Caco-2 (cell line): ENCODE measurements around the gene SYT8. TPM values are rescaled to one million over a fixed set of nuclear protein-coding genes. Genes with fewer than 3 reads are reported as not detected.
"Not testable (repeated sequence)": the region's sequence is repeated elsewhere in the genome, so short reads cannot be mapped to it uniquely, and the experiment has no call there.

ENCODE experiments used
- BruUV-seq: library from RNA; stranded (reverse); fragments of 400-500 nt; replicated peaks from 2 replicates; lab custom pipeline; 2021; lab: Mats Ljungman, UMichigan
- CTCF ChIA-PET: fragments of 300-600 bp; sonication (Branson Sonifier 250); formaldehyde crosslinking; loops from one replicate; lab custom pipeline; 2022; ENCODE audit warnings: antibody characterized with exemption; lab: Charles Lee
- POLR2A ChIA-PET: fragments of 300-600 bp; sonication (Branson Sonifier 250); formaldehyde crosslinking; loops from one replicate; lab custom pipeline; 2022; ENCODE audit warnings: antibody characterized with exemption; lab: Charles Lee
- DNase-seq, 2 experiments: peaks; one replicate each; pipeline versions ENCODE4 v3.0.0 to v3.0.0-alpha.2; 2020 to 2022
- H3K27me3 ChIP-seq: replicated peaks from 2 replicates; pipeline ENCODE4 v1.6.0; 2011; ENCODE audit warnings: low read length; ENCODE audit not compliant: control insufficient read depth, insufficient read depth
- H3K36me3 ChIP-seq: 2 replicates; pipeline ENCODE4 v1.5.1; 2011; ENCODE audit warnings: low read length; ENCODE audit not compliant: control insufficient read depth, insufficient read depth
- H3K4me1 ChIP-seq: fragments of 250-450 bp; sonication (Bioruptor Pico); 2 replicates; pipeline ENCODE4 v1.5.1; 2020; ENCODE audit warnings: mild to moderate bottlenecking
- H3K4me3 ChIP-seq: 2 replicates; pipeline ENCODE4 v1.5.1; 2011; ENCODE audit warnings: low read depth, mild to moderate bottlenecking, control low read depth, low read length
- H3K9me3 ChIP-seq: fragments of 250-450 bp; sonication (Bioruptor Pico); 2 replicates; pipeline ENCODE4 v1.5.1; 2020; ENCODE audit warnings: mild to moderate bottlenecking, moderate library complexity
- H3K27ac Mint-ChIP-seq: one replicate; pipeline ENCODE4 v1.8.0; 2022; ENCODE audit warnings: mixed read lengths; ENCODE audit not compliant: unreplicated experiment
- H3K27me3 Mint-ChIP-seq: one replicate; pipeline ENCODE4 v1.8.0; 2022; ENCODE audit warnings: mixed read lengths; ENCODE audit not compliant: insufficient read depth, unreplicated experiment
- H3K36me3 Mint-ChIP-seq: one replicate; pipeline ENCODE4 v1.8.0; 2022; ENCODE audit warnings: mild to moderate bottlenecking, mixed read lengths; ENCODE audit not compliant: insufficient read depth, unreplicated experiment
- H3K4me1 Mint-ChIP-seq: one replicate; pipeline ENCODE4 v1.8.0; 2022; ENCODE audit warnings: low read depth, mixed read lengths; ENCODE audit not compliant: unreplicated experiment
- H3K4me3 Mint-ChIP-seq: one replicate; pipeline ENCODE4 v1.8.0; 2022; ENCODE audit warnings: mild to moderate bottlenecking, moderate library complexity, mixed read lengths; ENCODE audit not compliant: unreplicated experiment
- H3K9me3 Mint-ChIP-seq: one replicate; pipeline ENCODE4 v1.8.0; 2022; ENCODE audit warnings: mixed read lengths; ENCODE audit not compliant: unreplicated experiment
- intact Hi-C: fragments of 100-400 bp; cut with micrococcal nuclease; formaldehyde crosslinking; loops from one replicate; pipeline ENCODE4 v1.10.0; 2022; ENCODE audit not compliant: unreplicated experiment
- total RNA-seq: library from RNA; stranded (reverse); gene quantifications from 2 replicates; pipeline ENCODE4 v1.2.3, GENCODE V29; 2022
- TF ChIP-seq, protein P1 (sequence below), 2 experiments: fragments of 200-600 bp in 1 of 2; IDR thresholded peaks; 1 replicate in 1 of 2; 2 replicates in 1 of 2; pipeline versions ENCODE4 v1.5.1 to v1.8.0; 2011 to 2022; ENCODE audit warnings: antibody characterized with exemption in 1 of 2, control low read depth in 1 of 2, inconsistent platforms in 1 of 2, low read depth in 1 of 2, low read length in 1 of 2, mild to moderate bottlenecking in 1 of 2, moderate library complexity in 1 of 2; ENCODE audit not compliant: insufficient read depth in 1 of 2, severe bottlenecking in 1 of 2, unreplicated experiment in 1 of 2

Gene SYT8
- total RNA-seq, 1 experiment from 2014 or later = 14.9 TPM

GRCh38 chr11:1812801-1813200, 22.0 kb upstream of the SYT8 start:
- Histone ChIP-seq H3K27me3 (no peaks in the 10 kb centered on the region), H3K9me3 (peaks cover 10% of the 10 kb centered on the region), H3K4me3 (no peak overlapping the region), H3K4me1 (peaks cover 13% of the 10 kb centered on the region), H3K36me3 (no peaks in the 10 kb centered on the region)
- H3K27ac Mint-ChIP-seq = no peak overlapping the region
- peaks cover 35% of the 10 kb centered on the region for H3K9me3 Mint-ChIP-seq
- ChIA-PET CTCF (interaction anchor here (1.0 kb wide), 1 partner anchor 9 kb away, joined by 3 read pairs; no protein-coding TSS in a partner anchor), POLR2A (no interaction called here)
- no peak overlapping the region for H3K4me3 Mint-ChIP-seq
- intact Hi-C loops = no loop called here
- no TSS peak for BruUV-seq
- H3K27me3 Mint-ChIP-seq = no peaks in the 10 kb centered on the region
- peaks cover 3% of the 10 kb centered on the region for H3K4me1 Mint-ChIP-seq
- no peak for DNase-seq
- no peaks in the 10 kb centered on the region for H3K36me3 Mint-ChIP-seq
- TF ChIP-seq, protein P1, sequence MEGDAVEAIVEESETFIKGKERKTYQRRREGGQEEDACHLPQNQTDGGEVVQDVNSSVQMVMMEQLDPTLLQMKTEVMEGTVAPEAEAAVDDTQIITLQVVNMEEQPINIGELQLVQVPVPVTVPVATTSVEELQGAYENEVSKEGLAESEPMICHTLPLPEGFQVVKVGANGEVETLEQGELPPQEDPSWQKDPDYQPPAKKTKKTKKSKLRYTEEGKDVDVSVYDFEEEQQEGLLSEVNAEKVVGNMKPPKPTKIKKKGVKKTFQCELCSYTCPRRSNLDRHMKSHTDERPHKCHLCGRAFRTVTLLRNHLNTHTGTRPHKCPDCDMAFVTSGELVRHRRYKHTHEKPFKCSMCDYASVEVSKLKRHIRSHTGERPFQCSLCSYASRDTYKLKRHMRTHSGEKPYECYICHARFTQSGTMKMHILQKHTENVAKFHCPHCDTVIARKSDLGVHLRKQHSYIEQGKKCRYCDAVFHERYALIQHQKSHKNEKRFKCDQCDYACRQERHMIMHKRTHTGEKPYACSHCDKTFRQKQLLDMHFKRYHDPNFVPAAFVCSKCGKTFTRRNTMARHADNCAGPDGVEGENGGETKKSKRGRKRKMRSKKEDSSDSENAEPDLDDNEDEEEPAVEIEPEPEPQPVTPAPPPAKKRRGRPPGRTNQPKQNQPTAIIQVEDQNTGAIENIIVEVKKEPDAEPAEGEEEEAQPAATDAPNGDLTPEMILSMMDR (IDR thresholded peaks at IDR 0.05; ENCODE audit: insufficient read depth in 1 of 2, low read depth in 1 of 2, low read length in 1 of 2, severe bottlenecking in 1 of 2, unreplicated experiment in 1 of 2) = no peak

- H3K36me3 Mint-ChIP-seq, H3K27me3 ChIP-seq, CTCF ChIA-PET, H3K9me3 ChIP-seq, BruUV-seq, H3K4me3 Mint-ChIP-seq, H3K27ac Mint-ChIP-seq, DNase-seq, H3K4me1 Mint-ChIP-seq, H3K36me3 ChIP-seq, intact Hi-C loops, H3K4me3 ChIP-seq, H3K4me1 ChIP-seq, H3K27me3 Mint-ChIP-seq, POLR2A ChIA-PET: not testable (repeated sequence)
- peaks cover 31% of the 10 kb centered on the region for H3K9me3 Mint-ChIP-seq
Observed at GRCh38 chr11:1813356-1813755, 21.4 kb upstream of the SYT8 start.

DNA sequence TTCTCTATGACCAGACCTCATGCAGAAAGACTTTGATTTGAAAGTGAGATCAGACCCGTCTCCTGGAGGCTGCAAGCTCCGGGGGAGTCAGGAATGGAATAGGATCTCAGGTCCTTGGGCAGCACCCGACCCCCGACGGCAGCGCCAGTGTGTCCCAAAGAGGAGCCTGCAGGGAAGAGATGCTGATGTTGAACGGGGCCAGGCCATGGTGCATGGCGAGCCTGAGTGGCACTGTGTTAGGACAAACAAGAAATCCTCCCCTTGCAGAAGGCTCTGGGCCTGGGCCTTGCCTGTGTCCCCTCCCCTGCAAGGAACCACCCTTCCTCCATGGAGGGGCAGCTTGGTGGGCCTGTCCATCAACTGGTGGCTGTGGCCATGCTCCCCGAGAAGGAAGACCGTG, 20.1 kb upstream of the SYT8 start:
- no peaks in the 10 kb centered on the region for H3K27me3 ChIP-seq
- POLR2A ChIA-PET = no interaction called here
- DNase-seq = no peak
- CTCF ChIA-PET = no interaction called here
- BruUV-seq = no TSS peak
- H3K36me3 Mint-ChIP-seq = no peaks in the 10 kb centered on the region
- peaks cover 17% of the 10 kb centered on the region for H3K9me3 Mint-ChIP-seq
- H3K4me1 ChIP-seq = peaks cover 15% of the 10 kb centered on the region
- intact Hi-C loops = no loop called here
- H3K4me3 ChIP-seq = no peak overlapping the region
- no peaks in the 10 kb centered on the region for H3K36me3 ChIP-seq
- H3K27ac Mint-ChIP-seq = no peak overlapping the region
- H3K9me3 ChIP-seq = peaks cover 7% of the 10 kb centered on the region
- TF ChIP-seq, protein P1 (IDR thresholded peaks at IDR 0.05; ENCODE audit: insufficient read depth in 1 of 2, low read depth in 1 of 2, low read length in 1 of 2, severe bottlenecking in 1 of 2, unreplicated experiment in 1 of 2) = no peak
- H3K4me1 Mint-ChIP-seq = peaks cover 3% of the 10 kb centered on the region
- H3K27me3 Mint-ChIP-seq = no peaks in the 10 kb centered on the region
- no peak overlapping the region for H3K4me3 Mint-ChIP-seq

DNA sequence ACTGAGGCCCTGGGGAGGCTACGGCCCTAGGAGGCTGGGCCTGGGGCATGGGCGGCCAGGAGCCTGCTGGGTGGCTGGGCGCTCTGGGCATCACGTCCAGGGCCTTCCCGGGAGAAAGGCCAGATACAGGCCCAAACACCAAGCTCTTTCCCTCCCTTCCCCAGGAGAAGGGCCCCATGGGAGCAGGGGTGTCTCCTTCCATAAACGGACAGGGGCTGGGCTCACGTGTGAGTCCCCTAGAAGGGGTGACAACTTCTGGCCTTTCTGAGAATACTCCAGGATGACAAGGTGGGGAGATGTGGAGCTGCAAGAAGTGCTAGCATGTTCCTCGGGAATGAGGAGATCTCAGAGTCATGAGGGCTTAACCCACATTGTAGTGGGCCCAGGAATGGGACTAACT, 19.5 kb upstream of the SYT8 start:
- no peak for DNase-seq
- TF ChIP-seq, protein P1 (IDR thresholded peaks at IDR 0.05; ENCODE audit: insufficient read depth in 1 of 2, low read depth in 1 of 2, low read length in 1 of 2, severe bottlenecking in 1 of 2, unreplicated experiment in 1 of 2) = no peak
- H3K9me3 Mint-ChIP-seq = peaks cover 15% of the 10 kb centered on the region
- peaks cover 22% of the 10 kb centered on the region for H3K4me1 ChIP-seq
- H3K27ac Mint-ChIP-seq = no peak overlapping the region
- intact Hi-C loops = no loop called here
- peaks cover 10% of the 10 kb centered on the region for H3K4me1 Mint-ChIP-seq
- H3K27me3 Mint-ChIP-seq = no peaks in the 10 kb centered on the region
- CTCF ChIA-PET = no interaction called here
- H3K4me3 Mint-ChIP-seq = no peak overlapping the region
- peaks cover 6% of the 10 kb centered on the region for H3K9me3 ChIP-seq
- BruUV-seq = no TSS peak
- POLR2A ChIA-PET = no interaction called here
- no peaks in the 10 kb centered on the region for H3K36me3 ChIP-seq
- no peaks in the 10 kb centered on the region for H3K36me3 Mint-ChIP-seq
- no peaks in the 10 kb centered on the region for H3K27me3 ChIP-seq
- H3K4me3 ChIP-seq = no peak overlapping the region
